K562 (cell line): ENCODE data around the gene SIGLEC1. TPM values are rescaled to one million over a fixed set of nuclear protein-coding genes. Genes with fewer than 3 reads are reported as not detected.

Experiments used
- ATAC-seq: fragments of 200-7000 bp; cut with Tn5 transposase; 3 replicates; pipeline ENCODE4 v1.9.1; 2020; ENCODE audit warnings: moderate library complexity
- BruUV-seq: library from RNA; stranded (reverse); fragments of 400-500 nt; replicated peaks from 2 replicates; lab custom pipeline; 2021; lab: Mats Ljungman, UMichigan
- CTCF ChIA-PET: fragments of 300-600 bp; formaldehyde crosslinking; extraction: SDS; loops from one replicate; lab custom pipeline; 2021; ENCODE audit warnings: low intra/inter-chr PET ratio; lab: Yijun Ruan, JAX
- POLR2A ChIA-PET: fragments of 300-600, 350-650 bp; sonication (Branson Sonifier 250); formaldehyde crosslinking; extraction: SDS; loops from one replicate; lab custom pipeline; 2021; ENCODE audit warnings: antibody characterized with exemption, inconsistent platforms; lab: Yijun Ruan, JAX
- DNase-seq, 4 experiments: peaks; one replicate each; pipeline versions ENCODE4 v3.0.0 to v3.0.0-alpha.2; 2011 to 2018; ENCODE audit warnings: low spot score in 3 of 4, mixed read lengths in 3 of 4; ENCODE audit errors: extremely low read depth in 1 of 4
- FAIRE-seq: peaks from 2 replicates; lab custom pipeline; 2011; peaks lifted over from hg19 to GRCh38; lab: Jason Lieb, UNC
- H2AFZ ChIP-seq: 2 replicates; pipeline ENCODE4 v1.6.0; 2011; ENCODE audit warnings: low read depth, low read length, control low read depth, inconsistent platforms
- H3K27ac ChIP-seq: fragments of 200-600 bp; 3 replicates; pipeline ENCODE4 v1.8.0; 2011; ENCODE audit warnings: low read depth, mild to moderate bottlenecking, control low read depth, inconsistent platforms, low read length, moderate library complexity, mixed read lengths; ENCODE audit errors: extremely low read depth
- H3K27me3 ChIP-seq, 2 experiments: fragments of 300-600 bp in 1 of 2; 2 replicates in 1 of 2; 3 replicates in 1 of 2; pipeline versions ENCODE4 v1.6.0 to v1.8.0; 2011; ENCODE audit warnings: inconsistent platforms in 2 of 2, low read length in 2 of 2, mild to moderate bottlenecking in 1 of 2, mixed read lengths in 1 of 2, moderate library complexity in 1 of 2; ENCODE audit not compliant: control insufficient read depth in 2 of 2, insufficient read depth in 2 of 2
- H3K36me3 ChIP-seq: fragments of 300-600 bp; 3 replicates; pipeline ENCODE4 v1.8.0; 2011; ENCODE audit warnings: mild to moderate bottlenecking, low read length, inconsistent platforms; ENCODE audit not compliant: control insufficient read depth, insufficient read depth
- H3K4me1 ChIP-seq, 2 experiments: fragments of 200-600 bp in 1 of 2; replicated peaks in 1 of 2; 2 replicates in 1 of 2; 3 replicates in 1 of 2; pipeline versions ENCODE4 v1.5.1 to v1.8.0; 2011; ENCODE audit warnings: inconsistent platforms in 2 of 2, low read length in 2 of 2, mild to moderate bottlenecking in 1 of 2, mixed read lengths in 1 of 2, moderate library complexity in 1 of 2; ENCODE audit not compliant: control insufficient read depth in 2 of 2, insufficient read depth in 2 of 2
- H3K4me2 ChIP-seq: 2 replicates; pipeline ENCODE4 v1.6.1; 2011; ENCODE audit warnings: low read length, control low read depth, inconsistent platforms, mixed read lengths; ENCODE audit not compliant: insufficient read depth
- H3K4me3 ChIP-seq: fragments of 200-600 bp; sonication (generic), shearing (Covaris generic); 2 replicates; pipeline ENCODE4 v1.5.1; 2016; ENCODE audit warnings: control low read depth, inconsistent platforms
- H3K79me2 ChIP-seq: fragments of 200-600 bp; 3 replicates; pipeline ENCODE4 v1.8.0; 2011; ENCODE audit warnings: low read length, inconsistent platforms; ENCODE audit not compliant: control insufficient read depth, insufficient read depth
- H3K9ac ChIP-seq, 2 experiments: 2 replicates each; pipeline versions ENCODE4 v1.6.0 to v1.6.1; 2011; ENCODE audit warnings: low read depth in 2 of 2, low read length in 2 of 2, control low read depth in 1 of 2, inconsistent platforms in 1 of 2, mild to moderate bottlenecking in 1 of 2, mixed read lengths in 1 of 2; ENCODE audit not compliant: insufficient read depth in 1 of 2
- H3K9me1 ChIP-seq: one replicate; pipeline ENCODE4 v1.6.0; 2011; ENCODE audit warnings: inconsistent platforms, mild to moderate bottlenecking, low read length, moderate library complexity; ENCODE audit not compliant: control insufficient read depth, insufficient read depth
- H3K9me3 ChIP-seq: replicated peaks from 2 replicates; pipeline ENCODE4 v1.5.1; 2011; ENCODE audit warnings: low read depth, low read length, inconsistent platforms; ENCODE audit not compliant: control insufficient read depth, insufficient read depth
- H4K20me1 ChIP-seq: replicated peaks from 2 replicates; pipeline ENCODE4 v1.6.1; 2011; ENCODE audit warnings: low read length, inconsistent platforms, mixed read lengths; ENCODE audit not compliant: control insufficient read depth, insufficient read depth
- ARID2 ChIP-seq: fragments of 450-650 bp; IDR thresholded peaks from 2 replicates; pipeline ENCODE4 v1.6.1; 2017; ENCODE audit warnings: antibody characterized with exemption, mild to moderate bottlenecking
- BRD9 ChIP-seq: fragments of 450-650 bp; IDR thresholded peaks from 2 replicates; pipeline ENCODE4 v1.6.1; 2018; ENCODE audit warnings: low read depth; ENCODE audit not compliant: partially characterized antibody
- FOSL1 ChIP-seq: fragments of 200-800 bp; sonication (Bioruptor generic); conservative IDR thresholded peaks from 2 replicates; pipeline ENCODE4 v1.6.1; 2016; ENCODE audit warnings: missing genetic modification characterization, missing compliant biosample characterization
- HDAC3 ChIP-seq: fragments of 450-650 bp; IDR thresholded peaks from 2 replicates; pipeline ENCODE4 v1.6.1; 2018; ENCODE audit warnings: borderline replicate concordance, mild to moderate bottlenecking, moderate library complexity; ENCODE audit not compliant: partially characterized antibody
- KDM4B ChIP-seq, 2 experiments: fragments of 450-650 bp in 1 of 2; sonication (generic) in 1 of 2; IDR thresholded peaks; 2 replicates each; pipeline ENCODE4 v1.6.1; 2016 to 2017; ENCODE audit warnings: borderline replicate concordance in 2 of 2, antibody characterized with exemption in 1 of 2, low read depth in 1 of 2, mild to moderate bottlenecking in 1 of 2
- NFE2 ChIP-seq: IDR thresholded peaks from 2 replicates; pipeline ENCODE4 v1.6.1; 2014; ENCODE audit warnings: antibody characterized with exemption, low read depth
- PCBP1 ChIP-seq: fragments of 200-400 bp; formaldehyde crosslinking; IDR thresholded peaks from 2 replicates; pipeline ENCODE4 v1.6.1; 2018; ENCODE audit warnings: mild to moderate bottlenecking, low read depth, low read length; ENCODE audit not compliant: poor library complexity, severe bottlenecking
- RAD21 ChIP-seq, 2 experiments: fragments of 250-450 bp in 1 of 2; fragments of 450-650 bp in 1 of 2; sonication (Bioruptor Pico) in 1 of 2; formaldehyde crosslinking in 1 of 2; IDR thresholded peaks in 1 of 2; conservative IDR thresholded peaks in 1 of 2; 2 replicates each; pipeline versions ENCODE4 v1.4.0 to v1.8.0; 2020 to 2022; ENCODE audit warnings: mild to moderate bottlenecking in 2 of 2, moderate library complexity in 1 of 2
- RNF2 ChIP-seq: sonication (generic); IDR thresholded peaks from 2 replicates; pipeline ENCODE4 v1.6.1; 2016
- SNRNP70 ChIP-seq: fragments of 200-400 bp; formaldehyde crosslinking; optimal IDR thresholded peaks from 2 replicates; pipeline ENCODE3; 2017; ENCODE audit warnings: low read depth, low read length
- TFAM ChIP-seq: fragments of 250-450 bp; sonication (Bioruptor Pico); conservative IDR thresholded peaks from 2 replicates; pipeline ENCODE4 v1.5.0; 2021; ENCODE audit warnings: mild to moderate bottlenecking, moderate library complexity
- ZNF717 ChIP-seq: fragments of 250-450 bp; sonication (Bioruptor Pico); IDR thresholded peaks from 2 replicates; pipeline ENCODE4 v1.5.0; 2021
- WGBS: fragments of 100-300 bp; shearing (Covaris generic); methylation state at CpG from one replicate; pipeline ENCODE4 v1.1.6; 2016; ENCODE audit warnings: low coverage, mixed read lengths; ENCODE audit not compliant: insufficient coverage; ENCODE audit errors: missing lambda C conversion rate; 5-methylcytosine and 5-hydroxymethylcytosine counted together
- in situ Hi-C: fragments of 300-500 bp; cut with MboI; formaldehyde crosslinking; loops from 4 replicates; pipeline ENCODE4 v1.15.0; 2018; ENCODE audit warnings: inconsistent platforms, mixed read lengths
- intact Hi-C: fragments of 100-400 bp; cut with micrococcal nuclease; formaldehyde crosslinking; loops from 2 replicates; pipeline ENCODE4 v1.14.2; 2022
- polyA plus RNA-seq, 8 experiments: library from polyadenylated mRNA; depleted of rRNA in 4 of 8; stranded (reverse) in 5 of 8; unstranded in 3 of 8; fragments of >200 nt; fragmentation: Nextera tagmentation in 2 of 8; fragmentation: Illumina TruSeq in 1 of 8; extraction: Ambion mirVana in 2 of 8; extraction: Trizol in 1 of 8; gene quantifications; 2 replicates each; pipeline versions ENCODE4 v1.2.1 to v1.2.3, GENCODE V29; 2011 to 2014; ENCODE audit warnings: inconsistent platforms in 1 of 8, missing spikeins in 1 of 8
- total RNA-seq, 7 experiments: library from RNA; depleted of rRNA in 6 of 7; stranded (reverse); fragments of >200 nt in 6 of 7; fragmentation: Illumina TruSeq in 2 of 7; extraction: Trizol in 2 of 7; gene quantifications; 2 replicates each; pipeline versions ENCODE4 v1.2.1 to v1.2.3, GENCODE V29; 2011 to 2021; ENCODE audit warnings: low replicate concordance in 1 of 7
- TF ChIP-seq, protein P1 (sequence below): fragments of 450-650 bp; conservative IDR thresholded peaks from 2 replicates; pipeline ENCODE4 v1.6.1; 2016; ENCODE audit warnings: missing genetic modification characterization, low read depth, mild to moderate bottlenecking, missing compliant biosample characterization, moderate library complexity

The SIGLEC1 gene
- total and polyA plus RNA-seq, 9 of the 15 experiments (the other 6 are each of a cell fraction or from before 2014, with no cell fraction given): 0.05 to 0.07 TPM; not detected in 7

DNA sequence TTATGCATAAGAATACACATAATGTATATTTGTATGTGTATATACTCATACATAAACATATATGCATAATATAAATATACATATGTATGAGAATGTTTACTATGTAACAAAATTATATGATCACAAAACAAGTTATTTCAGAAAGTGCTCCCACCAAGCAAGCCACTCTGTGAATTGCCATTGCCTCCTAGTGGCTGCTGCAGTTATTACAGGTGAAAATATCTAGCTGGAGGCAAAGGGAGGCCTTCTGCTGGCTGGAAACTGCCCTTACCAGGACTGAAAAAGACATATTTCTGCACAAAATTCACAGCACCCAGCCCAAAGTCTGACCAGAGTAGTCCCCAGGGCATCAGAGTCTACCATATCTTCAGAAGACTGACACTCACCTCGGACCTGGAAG lies 16.2 kb downstream of the SIGLEC1 start (continued):
- TF ChIP-seq RNF2: no peak
- no peak for TF ChIP-seq ARID2
- no peak for TF ChIP-seq TFAM
- TF ChIP-seq BRD9: no peak
- no peak for TF ChIP-seq PCBP1

DNA sequence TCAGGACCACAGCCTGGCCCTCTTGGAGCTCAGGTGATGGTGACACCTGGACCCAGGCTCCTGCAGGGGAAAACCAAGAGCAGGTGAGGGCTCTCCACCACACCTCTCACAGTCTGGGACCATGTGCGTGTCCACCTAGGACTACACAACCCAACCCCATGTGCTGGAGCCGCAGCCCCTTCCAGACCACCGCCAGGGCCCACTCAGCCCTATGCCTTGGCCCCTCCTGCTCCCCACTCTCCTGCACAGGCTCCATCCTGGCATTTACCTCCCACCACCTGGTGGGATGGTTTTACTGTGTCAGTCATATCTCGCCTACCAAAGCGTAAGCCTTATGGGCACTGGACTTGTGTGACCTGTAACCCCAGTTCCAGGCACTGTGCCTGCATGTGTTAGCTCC lies 17.5 kb downstream of the SIGLEC1 start:
- H3K4me3 ChIP-seq: no peak overlapping the region
- H3K9me3 ChIP-seq: no peaks in the 10 kb centered on the region
- H3K9me1 ChIP-seq: no peaks in the 10 kb centered on the region
- 46% methylated on average over 4 of the region's 5 CpGs for WGBS
- no peak overlapping the region for H3K27ac ChIP-seq
- intact Hi-C loops (no loop called here), in situ Hi-C loops (no loop called here)
- BruUV-seq: no TSS peak
- no peaks in the 10 kb centered on the region for H3K79me2 ChIP-seq
- H3K4me1 ChIP-seq: peaks cover 0 to 34% of the 10 kb centered on the region in 2 experiments; a peak in 2 of 5 replicates
- no peak overlapping the region for H2AFZ ChIP-seq
- TF ChIP-seq FOSL1 (tag) (no peak), NFE2 (no peak), SNRNP70 (no peak), HDAC3 (no peak), KDM4B (IDR thresholded peaks at IDR 0.05; ENCODE audit: borderline replicate concordance in 2 of 2, low read depth in 1 of 2) (no peak), RAD21 (CRISPR knock-in tag; conservative IDR thresholded peaks at IDR 0.05 in 1 of 2, IDR thresholded peaks at IDR 0.05 in 1 of 2) (no peak), ZNF717 (CRISPR knock-in tag) (no peak)
- TF ChIP-seq, protein P1, sequence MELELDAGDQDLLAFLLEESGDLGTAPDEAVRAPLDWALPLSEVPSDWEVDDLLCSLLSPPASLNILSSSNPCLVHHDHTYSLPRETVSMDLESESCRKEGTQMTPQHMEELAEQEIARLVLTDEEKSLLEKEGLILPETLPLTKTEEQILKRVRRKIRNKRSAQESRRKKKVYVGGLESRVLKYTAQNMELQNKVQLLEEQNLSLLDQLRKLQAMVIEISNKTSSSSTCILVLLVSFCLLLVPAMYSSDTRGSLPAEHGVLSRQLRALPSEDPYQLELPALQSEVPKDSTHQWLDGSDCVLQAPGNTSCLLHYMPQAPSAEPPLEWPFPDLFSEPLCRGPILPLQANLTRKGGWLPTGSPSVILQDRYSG (tag): no peak
- peaks cover 0 to 24% of the 10 kb centered on the region in 2 experiments; a peak in 3 of 5 replicates for H3K27me3 ChIP-seq
- ChIA-PET POLR2A (interaction anchor here (0.6 to 0.7 kb wide), 2 partner anchors 152 to 328 kb away, joined by 3 read pairs; partner anchors contain the start of gene MAVS), CTCF (no interaction called here)
- H4K20me1 ChIP-seq: no peaks in the 10 kb centered on the region
- DNase-seq (no peak), ATAC-seq (no peak), FAIRE-seq (no peak)
- no peaks in the 10 kb centered on the region for H3K36me3 ChIP-seq
- no peak overlapping the region for H3K9ac ChIP-seq
- no peak overlapping the region for H3K4me2 ChIP-seq
